Measurements from ENCODE around the gene FAM168B. TPM values are rescaled to one million over a fixed set of nuclear protein-coding genes. Genes with fewer than 3 reads are reported as not detected.
A peak's percentile ranks its signal among the peaks of the same experiment; 100 is the strongest.

FAM168B gene
- total and polyA plus RNA-seq, 4 donors = 31.3 to 86.7 (median 58.1) TPM

DNA sequence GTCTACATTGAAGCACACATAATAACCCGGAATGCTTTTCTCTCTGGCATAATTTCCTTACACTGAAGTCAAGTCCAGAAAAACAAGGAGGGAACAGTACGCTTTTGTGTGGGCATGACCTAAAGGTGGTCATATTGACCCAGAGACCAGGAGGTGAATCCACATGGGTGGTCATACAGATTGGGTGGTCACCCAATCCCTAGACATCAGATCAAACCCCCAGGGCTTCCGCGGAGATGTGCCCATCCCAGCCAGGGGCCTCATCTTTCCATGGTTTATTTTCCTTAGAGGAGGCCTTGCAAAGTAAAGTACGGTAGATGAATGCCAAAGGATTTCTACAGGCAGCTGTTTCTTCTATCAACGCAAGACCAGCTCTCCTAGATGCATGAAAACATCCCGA is 38.8 kb downstream of the FAM168B start:
- DNase-seq (no peak), ATAC-seq (ENCODE audit: low FRiP score) (no peak)
- no peak overlapping the region for H3K4me3 ChIP-seq (ENCODE audit: low read length in 2 of 2)
- H3K4me1 ChIP-seq (ENCODE audit: control insufficient read depth in 1 of 2, insufficient read depth in 2 of 2, low read length in 2 of 2) = peaks cover 0 to 3% of the 10 kb centered on the region in 2 donors
- no peaks in the 10 kb centered on the region for H3K9me3 ChIP-seq (ENCODE audit: control insufficient read depth, low read length)
- WGBS, 2 donors = 84 to 91% methylated on average over 7 of the region's 7 CpGs
- intact Hi-C loops (cut with DNase I) = no loop called here
- H3K27me3 ChIP-seq (ENCODE audit: control insufficient read depth in 1 of 2, insufficient read depth in 2 of 2, low read length in 1 of 2) = no peaks in the 10 kb centered on the region
- H3K36me3 ChIP-seq (ENCODE audit: control insufficient read depth in 1 of 2, insufficient read depth in 2 of 2, low read length in 1 of 2) = peaks cover 0 to 9% of the 10 kb centered on the region in 2 donors
- H3K27ac ChIP-seq (ENCODE audit: low read depth in 1 of 2, low read length in 2 of 2) = no peak overlapping the region

DNA sequence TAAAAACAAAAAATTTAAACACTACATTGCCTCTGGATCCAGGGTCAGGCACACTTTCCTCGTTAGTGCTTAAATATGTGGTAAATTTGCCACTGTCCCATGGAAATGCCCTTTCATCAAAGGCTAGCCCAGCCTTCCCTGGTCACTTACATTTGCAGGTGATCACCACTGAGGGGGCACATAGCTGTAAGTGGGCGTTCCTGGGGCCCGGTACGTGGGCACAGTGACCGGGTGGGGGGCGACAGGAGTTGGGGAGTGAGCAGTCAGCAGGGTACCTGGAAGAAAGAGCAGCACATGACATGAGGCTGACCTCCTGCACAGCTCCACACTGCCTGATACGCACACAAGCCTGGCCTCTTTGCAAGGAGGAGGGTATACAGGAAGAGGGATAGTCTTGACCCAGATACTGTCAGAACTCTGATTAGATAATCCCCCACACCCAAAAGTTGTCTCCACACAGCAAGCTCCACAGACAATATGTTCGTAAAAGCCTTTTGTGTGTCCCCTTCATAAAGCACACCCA is 40.5 kb downstream of the FAM168B start:
- 94% methylated on average over 8 of the region's 8 CpGs for WGBS, 2 donors
- DNase-seq = no peak

DNA sequence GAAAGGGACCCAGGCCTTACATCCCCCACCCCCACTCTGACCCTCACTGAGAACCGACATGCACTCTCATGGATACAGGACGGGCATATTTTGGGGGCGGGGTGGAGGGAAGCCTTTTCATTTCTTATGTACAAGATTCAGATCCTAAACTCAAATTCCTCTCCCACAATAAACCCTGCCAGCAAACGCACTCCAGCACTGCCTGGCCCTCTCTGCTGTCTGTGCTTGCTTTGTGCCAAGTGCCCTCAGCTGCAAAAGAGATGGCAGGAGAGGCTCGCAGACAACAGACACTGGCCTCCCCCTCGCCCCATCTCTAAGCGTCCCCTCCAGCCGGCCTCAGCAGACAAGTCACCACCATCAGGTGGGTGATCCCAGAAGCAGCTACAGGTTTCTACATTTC is 42.4 kb downstream of the FAM168B start:
- DNase-seq (no peak), ATAC-seq (ENCODE audit: low FRiP score) (no peak)
- H3K36me3 ChIP-seq (ENCODE audit: control insufficient read depth in 1 of 2, insufficient read depth in 2 of 2, low read length in 1 of 2) = peaks cover 0 to 13% of the 10 kb centered on the region in 2 donors
- no peaks in the 10 kb centered on the region for H3K4me1 ChIP-seq (ENCODE audit: control insufficient read depth in 1 of 2, insufficient read depth in 2 of 2, low read length in 2 of 2)
- no peaks in the 10 kb centered on the region for H3K9me3 ChIP-seq (ENCODE audit: control insufficient read depth, low read length)
- H3K4me3 ChIP-seq (ENCODE audit: low read length in 2 of 2) = no peak overlapping the region
- H3K27me3 ChIP-seq (ENCODE audit: control insufficient read depth in 1 of 2, insufficient read depth in 2 of 2, low read length in 1 of 2) = no peaks in the 10 kb centered on the region
- H3K27ac ChIP-seq (ENCODE audit: low read depth in 1 of 2, low read length in 2 of 2) = no peak overlapping the region
- intact Hi-C loops (cut with DNase I) = no loop called here
- 79 to 92% methylated on average over 8 of the region's 8 CpGs for WGBS, 2 donors

More for the DNA sequence above, 40.5 kb downstream of the FAM168B start:
- Histone ChIP-seq H3K4me3 (ENCODE audit: low read length in 2 of 2) (no peak overlapping the region), H3K27me3 (ENCODE audit: control insufficient read depth in 1 of 2, insufficient read depth in 2 of 2, low read length in 1 of 2) (no peaks in the 10 kb centered on the region), H3K27ac (ENCODE audit: low read depth in 1 of 2, low read length in 2 of 2) (no peak overlapping the region), H3K4me1 (ENCODE audit: control insufficient read depth in 1 of 2, insufficient read depth in 2 of 2, low read length in 2 of 2) (no peaks in the 10 kb centered on the region), H3K9me3 (ENCODE audit: control insufficient read depth, low read length) (no peaks in the 10 kb centered on the region), H3K36me3 (ENCODE audit: control insufficient read depth in 1 of 2, insufficient read depth in 2 of 2, low read length in 1 of 2) (peaks cover 0 to 13% of the 10 kb centered on the region in 2 donors)
- intact Hi-C loops (cut with DNase I) = no loop called here
- no peak for ATAC-seq (ENCODE audit: low FRiP score)

DNA sequence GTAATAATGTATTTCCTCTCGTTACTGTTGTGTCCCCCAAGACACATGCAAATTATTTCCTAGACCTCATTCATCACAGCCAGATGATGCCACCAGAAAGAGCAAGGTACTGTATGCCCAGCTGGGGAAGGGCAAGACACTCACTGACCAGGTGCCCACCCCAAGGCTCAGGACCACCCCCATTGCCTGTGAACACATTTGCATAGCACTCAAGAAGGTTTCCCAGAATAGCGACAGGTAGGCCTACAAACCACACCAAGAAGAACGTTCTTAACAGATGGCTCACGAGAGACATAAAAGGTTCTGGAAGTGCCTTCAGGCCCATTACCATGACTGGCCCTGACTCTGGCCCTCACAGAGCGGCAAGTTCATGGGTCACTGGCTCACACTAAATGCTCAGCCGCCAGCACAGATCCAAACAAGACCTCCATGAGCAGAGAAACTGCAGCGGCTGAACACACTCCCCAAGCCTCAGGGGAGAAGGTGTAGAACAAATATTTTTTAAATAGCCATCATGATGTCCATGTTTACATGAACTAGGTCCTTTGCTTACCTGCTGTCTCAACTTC is 44.0 kb downstream of the FAM168B start:
- DNase-seq (no peak), ATAC-seq (ENCODE audit: low FRiP score) (no peak)
- Histone ChIP-seq H3K4me3 (ENCODE audit: low read length in 2 of 2) (no peak overlapping the region), H3K27ac (ENCODE audit: low read depth in 1 of 2, low read length in 2 of 2) (no peak overlapping the region), H3K4me1 (ENCODE audit: control insufficient read depth in 1 of 2, insufficient read depth in 2 of 2, low read length in 2 of 2) (no peaks in the 10 kb centered on the region), H3K36me3 (ENCODE audit: control insufficient read depth in 1 of 2, insufficient read depth in 2 of 2, low read length in 1 of 2) (peaks cover 0 to 8% of the 10 kb centered on the region in 2 donors), H3K9me3 (ENCODE audit: control insufficient read depth, low read length) (no peaks in the 10 kb centered on the region), H3K27me3 (ENCODE audit: control insufficient read depth in 1 of 2, insufficient read depth in 2 of 2, low read length in 1 of 2) (no peaks in the 10 kb centered on the region)
- WGBS, 2 donors = 86 to 92% methylated on average over 7 of the region's 7 CpGs
- intact Hi-C loops (cut with DNase I) = no loop called here

DNA sequence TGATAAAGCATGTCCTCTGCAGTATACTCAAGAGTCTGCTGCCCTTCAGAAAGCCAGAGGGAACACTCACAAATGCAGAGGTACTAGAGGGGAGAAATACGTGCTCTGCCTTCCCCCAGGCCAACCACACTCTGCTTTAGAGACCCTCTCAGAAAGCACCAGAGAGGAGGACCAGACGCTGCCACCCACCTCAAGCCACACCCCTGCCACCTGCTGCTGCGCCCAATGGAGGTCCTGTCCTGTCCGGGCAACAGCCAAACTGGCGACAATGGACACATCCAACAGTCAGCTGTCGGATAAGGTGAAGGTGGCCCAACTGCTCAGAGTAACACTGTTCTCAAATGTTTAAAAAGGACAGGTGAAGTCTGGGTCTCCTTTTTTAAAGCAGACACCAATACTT is 44.6 kb downstream of the FAM168B start:
- H3K27ac ChIP-seq (ENCODE audit: low read depth in 1 of 2, low read length in 2 of 2) = no peak overlapping the region
- H3K9me3 ChIP-seq (ENCODE audit: control insufficient read depth, low read length) = no peaks in the 10 kb centered on the region
- no peaks in the 10 kb centered on the region for H3K4me1 ChIP-seq (ENCODE audit: control insufficient read depth in 1 of 2, insufficient read depth in 2 of 2, low read length in 2 of 2)
- WGBS, 2 donors = 88 to 90% methylated on average over 6 of the region's 6 CpGs
- no peaks in the 10 kb centered on the region for H3K27me3 ChIP-seq (ENCODE audit: control insufficient read depth in 1 of 2, insufficient read depth in 2 of 2, low read length in 1 of 2)
- DNase-seq (no peak), ATAC-seq (ENCODE audit: low FRiP score) (no peak)
- no peak overlapping the region for H3K4me3 ChIP-seq (ENCODE audit: low read length in 2 of 2)
- H3K36me3 ChIP-seq (ENCODE audit: control insufficient read depth in 1 of 2, insufficient read depth in 2 of 2, low read length in 1 of 2) = peaks cover 0 to 8% of the 10 kb centered on the region in 2 donors
- intact Hi-C loops (cut with DNase I) = no loop called here

DNA sequence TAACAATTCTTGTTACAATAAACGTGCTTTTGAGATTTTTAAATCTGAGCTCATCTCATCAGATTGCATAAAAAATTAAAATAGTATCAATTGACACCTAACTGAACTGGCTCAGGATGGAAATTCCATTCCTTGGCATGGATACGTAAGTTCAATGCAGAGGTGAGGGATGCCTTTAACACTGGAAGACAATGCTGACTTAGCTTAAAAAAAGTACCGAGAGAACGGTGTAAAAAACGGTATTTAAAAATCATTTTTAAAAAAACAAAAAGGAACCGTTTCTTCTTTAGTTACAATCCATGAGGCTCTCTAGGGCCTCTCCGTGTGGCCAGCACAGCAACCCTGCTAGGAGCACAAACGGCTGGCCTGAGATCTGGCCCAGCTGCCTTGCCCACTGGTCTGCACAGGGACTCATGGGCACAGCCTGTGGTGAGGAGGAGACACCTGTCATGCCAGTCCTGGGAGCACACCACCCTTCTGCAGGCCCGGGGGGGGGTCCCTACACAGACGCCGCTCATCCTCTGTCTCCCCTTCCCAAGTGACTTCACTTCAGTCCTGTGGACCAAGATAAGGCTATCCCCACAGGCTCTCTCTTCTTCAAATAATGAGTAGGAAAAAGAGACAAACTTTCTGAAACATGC is 45.2 kb downstream of the FAM168B start:
- ATAC-seq (ENCODE audit: low FRiP score) (no peak), DNase-seq (no peak)
- Histone ChIP-seq H3K4me1 (ENCODE audit: control insufficient read depth in 1 of 2, insufficient read depth in 2 of 2, low read length in 2 of 2) (no peaks in the 10 kb centered on the region), H3K27me3 (ENCODE audit: control insufficient read depth in 1 of 2, insufficient read depth in 2 of 2, low read length in 1 of 2) (no peaks in the 10 kb centered on the region), H3K4me3 (ENCODE audit: low read length in 2 of 2) (no peak overlapping the region), H3K27ac (ENCODE audit: low read depth in 1 of 2, low read length in 2 of 2) (no peak overlapping the region), H3K36me3 (ENCODE audit: control insufficient read depth in 1 of 2, insufficient read depth in 2 of 2, low read length in 1 of 2) (peaks cover 0 to 8% of the 10 kb centered on the region in 2 donors), H3K9me3 (ENCODE audit: control insufficient read depth, low read length) (no peaks in the 10 kb centered on the region)
- WGBS, 2 donors = 73% methylated on average over 11 of the region's 11 CpGs
- intact Hi-C loops (cut with DNase I) = no loop called here

DNA sequence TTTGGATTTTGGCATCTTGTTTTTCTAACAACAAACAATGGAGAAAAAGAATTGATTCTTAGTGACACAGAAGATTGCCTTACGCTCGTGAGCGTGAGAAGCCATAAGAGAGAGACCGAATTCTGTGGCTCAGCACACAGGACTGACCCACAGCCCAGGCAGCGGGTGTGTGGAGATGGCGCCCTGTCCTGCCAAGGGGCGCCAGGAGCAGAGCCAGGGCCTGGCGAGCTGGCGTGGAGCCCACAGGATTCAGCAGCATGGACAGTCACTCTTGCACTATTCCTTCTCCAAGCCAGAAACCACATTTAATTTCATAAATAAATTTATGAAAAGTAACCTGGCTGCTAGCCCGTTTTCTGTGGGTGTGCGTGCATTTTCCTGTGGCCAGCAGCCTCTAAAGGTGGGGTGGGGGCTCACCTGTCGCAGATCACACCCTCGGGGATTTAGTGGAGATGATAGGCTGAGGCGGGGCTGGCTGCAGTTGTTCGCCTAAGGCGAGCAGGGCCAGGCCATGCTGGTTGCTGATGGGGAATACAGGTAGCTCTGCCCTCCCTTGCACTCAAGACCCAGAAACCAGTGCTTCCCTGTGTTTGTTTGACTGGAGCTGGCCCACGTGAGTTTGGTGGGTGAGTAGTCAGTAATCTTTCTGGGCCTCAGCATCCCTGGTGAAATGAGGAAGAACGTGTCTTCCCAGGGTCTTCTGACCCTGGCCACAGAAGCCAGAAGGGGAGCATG is 46.2 kb downstream of the FAM168B start:
- DNase-seq (no peak), ATAC-seq (ENCODE audit: low FRiP score) (no peak)
- intact Hi-C loops (cut with DNase I) = no loop called here
- Histone ChIP-seq H3K4me1 (ENCODE audit: control insufficient read depth in 1 of 2, insufficient read depth in 2 of 2, low read length in 2 of 2) (no peaks in the 10 kb centered on the region), H3K9me3 (ENCODE audit: control insufficient read depth, low read length) (no peaks in the 10 kb centered on the region), H3K36me3 (ENCODE audit: control insufficient read depth in 1 of 2, insufficient read depth in 2 of 2, low read length in 1 of 2) (peaks cover 0 to 6% of the 10 kb centered on the region in 2 donors), H3K27ac (ENCODE audit: low read depth in 1 of 2, low read length in 2 of 2) (no peak overlapping the region), H3K4me3 (ENCODE audit: low read length in 2 of 2) (no peak overlapping the region), H3K27me3 (ENCODE audit: control insufficient read depth in 1 of 2, insufficient read depth in 2 of 2, low read length in 1 of 2) (no peaks in the 10 kb centered on the region)
- WGBS, 2 donors = 88 to 89% methylated on average over 18 of the region's 18 CpGs

DNA sequence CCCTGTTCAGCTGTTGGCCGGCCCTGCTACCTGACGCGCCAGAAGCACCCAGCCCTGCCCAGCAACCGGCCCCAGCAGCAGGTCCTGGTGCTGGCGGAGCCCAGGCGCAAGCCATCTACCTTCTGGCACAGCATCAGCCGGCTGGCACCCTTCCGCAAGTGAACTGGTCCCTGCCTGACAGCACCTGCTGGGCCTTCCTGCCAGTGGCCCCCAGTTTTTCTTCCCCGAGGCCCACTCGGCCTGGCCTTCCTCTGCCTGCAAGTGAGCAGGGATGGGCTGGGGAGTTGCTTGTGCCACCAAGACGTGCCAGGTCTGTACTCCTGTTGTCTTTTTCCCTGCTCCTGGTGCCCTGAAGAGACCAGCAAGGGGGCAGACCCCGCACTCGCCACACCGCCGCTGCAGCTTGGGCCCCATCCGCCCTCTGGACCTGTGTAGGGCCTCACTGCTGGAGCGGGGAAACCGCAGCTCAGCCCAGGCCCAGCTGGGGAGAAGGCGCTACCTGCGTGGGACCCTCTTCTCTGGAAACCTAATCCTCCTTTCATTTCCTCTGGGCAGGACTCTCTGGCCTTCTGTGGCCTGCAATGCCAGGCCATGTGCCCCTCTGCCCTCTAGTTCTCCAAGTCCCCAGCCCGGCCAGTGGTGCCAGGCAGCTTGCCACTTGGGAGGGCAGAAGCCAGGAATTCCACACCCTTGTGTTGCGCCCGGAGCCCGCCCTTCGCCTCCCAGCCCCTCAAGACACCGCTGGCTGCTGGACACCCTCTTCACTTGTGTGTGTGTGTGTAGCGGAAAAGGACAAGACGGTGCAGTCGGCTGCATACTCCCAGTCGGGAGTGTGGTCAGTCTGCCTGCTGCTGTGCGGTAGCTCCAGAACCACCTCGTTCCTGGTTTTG is 47.0 kb downstream of the FAM168B start:
- Histone ChIP-seq H3K4me3 (ENCODE audit: low read length in 2 of 2) (no peak overlapping the region), H3K4me1 (ENCODE audit: control insufficient read depth in 1 of 2, insufficient read depth in 2 of 2, low read length in 2 of 2) (no peaks in the 10 kb centered on the region), H3K27ac (ENCODE audit: low read depth in 1 of 2, low read length in 2 of 2) (no peak overlapping the region), H3K27me3 (ENCODE audit: control insufficient read depth in 1 of 2, insufficient read depth in 2 of 2, low read length in 1 of 2) (no peaks in the 10 kb centered on the region), H3K36me3 (ENCODE audit: control insufficient read depth in 1 of 2, insufficient read depth in 2 of 2, low read length in 1 of 2) (peaks cover 0 to 4% of the 10 kb centered on the region in 2 donors), H3K9me3 (ENCODE audit: control insufficient read depth, low read length) (no peaks in the 10 kb centered on the region)
- DNase-seq (no peak), ATAC-seq (ENCODE audit: low FRiP score) (peak; percentile 2)
- 88 to 89% methylated on average over 32 of the region's 32 CpGs for WGBS, 2 donors
- intact Hi-C loops (cut with DNase I) = no loop called here

Data from aorta (tissue), 5 donors.